Esophagus squamous epithelium (tissue), 4 donors: Measurements from ENCODE around the gene ETV7.

Experiments used
- POLR2A ChIP-seq, 4 donors: fragments of 450-650 bp; IDR thresholded peaks; one replicate each; pipeline ENCODE4 v1.6.1; 2017; ENCODE audit warnings: antibody characterized with exemption in 4 of 4, mild to moderate bottlenecking in 4 of 4, moderate library complexity in 3 of 4
- TF ChIP-seq, protein P1 (sequence below), 6 experiments: fragments of 450-650 bp in 4 of 6; fragments of 200-600 bp in 2 of 6; sonication (generic) in 2 of 6; IDR thresholded peaks; one replicate each; pipeline ENCODE4 v1.5.1; 2016 to 2019; ENCODE audit warnings: antibody characterized with exemption in 6 of 6, mild to moderate bottlenecking in 4 of 6, moderate library complexity in 4 of 6

DNA sequence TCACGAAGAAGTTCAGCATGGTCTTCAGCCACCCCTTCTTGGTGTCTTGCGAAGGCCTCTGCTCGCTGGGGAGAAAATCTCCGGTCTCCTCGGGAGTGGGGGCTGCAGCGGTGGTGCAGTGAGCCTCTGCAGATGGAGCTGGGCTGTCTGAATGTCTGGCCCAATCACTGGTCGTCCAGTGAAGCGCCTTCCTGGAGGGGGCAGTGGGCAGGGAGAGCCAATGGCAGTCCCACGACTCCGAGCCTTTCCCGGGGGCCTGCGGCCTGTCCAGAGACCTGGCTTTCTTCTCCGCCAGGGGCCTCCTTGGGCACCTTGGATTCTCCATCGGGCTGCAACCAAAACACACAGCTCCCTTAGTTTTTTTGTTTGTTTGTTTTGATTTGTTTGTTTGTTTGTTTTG, 57.1 kb downstream of the ETV7 start:
- TF ChIP-seq, protein P1, sequence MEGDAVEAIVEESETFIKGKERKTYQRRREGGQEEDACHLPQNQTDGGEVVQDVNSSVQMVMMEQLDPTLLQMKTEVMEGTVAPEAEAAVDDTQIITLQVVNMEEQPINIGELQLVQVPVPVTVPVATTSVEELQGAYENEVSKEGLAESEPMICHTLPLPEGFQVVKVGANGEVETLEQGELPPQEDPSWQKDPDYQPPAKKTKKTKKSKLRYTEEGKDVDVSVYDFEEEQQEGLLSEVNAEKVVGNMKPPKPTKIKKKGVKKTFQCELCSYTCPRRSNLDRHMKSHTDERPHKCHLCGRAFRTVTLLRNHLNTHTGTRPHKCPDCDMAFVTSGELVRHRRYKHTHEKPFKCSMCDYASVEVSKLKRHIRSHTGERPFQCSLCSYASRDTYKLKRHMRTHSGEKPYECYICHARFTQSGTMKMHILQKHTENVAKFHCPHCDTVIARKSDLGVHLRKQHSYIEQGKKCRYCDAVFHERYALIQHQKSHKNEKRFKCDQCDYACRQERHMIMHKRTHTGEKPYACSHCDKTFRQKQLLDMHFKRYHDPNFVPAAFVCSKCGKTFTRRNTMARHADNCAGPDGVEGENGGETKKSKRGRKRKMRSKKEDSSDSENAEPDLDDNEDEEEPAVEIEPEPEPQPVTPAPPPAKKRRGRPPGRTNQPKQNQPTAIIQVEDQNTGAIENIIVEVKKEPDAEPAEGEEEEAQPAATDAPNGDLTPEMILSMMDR (IDR thresholded peaks at IDR 0.05): no peak
- TF ChIP-seq POLR2A (IDR thresholded peaks at IDR 0.05): no peak
